HepG2 (cell line): ENCODE results near the gene GNL2.

Experiments used
- ATF4 ChIP-seq, 2 experiments: fragments of 450-650 bp in 1 of 2; sonication (generic) in 1 of 2; formaldehyde crosslinking; IDR thresholded peaks; 2 replicates each; pipeline versions ENCODE4 v1.5.0 to v1.8.0; 2020 to 2022; ENCODE audit warnings: mild to moderate bottlenecking in 1 of 2, missing genetic modification reagents in 1 of 2
- HMGXB4 ChIP-seq, 2 experiments: sonication (generic) in 1 of 2; formaldehyde crosslinking in 1 of 2; IDR thresholded peaks; 2 replicates each; pipeline versions ENCODE4 v1.4.0 to v1.6.1; 2018 to 2020; ENCODE audit warnings: missing genetic modification reagents in 2 of 2, borderline replicate concordance in 1 of 2, low read depth in 1 of 2, mild to moderate bottlenecking in 1 of 2, missing biosample characterization in 1 of 2
- KDM5A ChIP-seq: fragments of 200-600 bp; sonication (generic); IDR thresholded peaks from 2 replicates; pipeline ENCODE4 v1.7.0; 2018; ENCODE audit warnings: antibody characterized with exemption, mild to moderate bottlenecking, low read length, borderline replicate concordance
- MAX ChIP-seq: IDR thresholded peaks from 2 replicates; pipeline ENCODE4 v1.6.1; 2012; ENCODE audit warnings: inconsistent platforms
- PHF21A ChIP-seq: sonication (generic); formaldehyde crosslinking; IDR thresholded peaks from 2 replicates; pipeline ENCODE4 v1.5.0; 2020; ENCODE audit warnings: mild to moderate bottlenecking, missing genetic modification reagents
- POLR2A ChIP-seq, 2 experiments: IDR thresholded peaks; 2 replicates each; pipeline ENCODE4 v1.6.1; 2011; ENCODE audit warnings: low read depth in 2 of 2, low read length in 2 of 2, mild to moderate bottlenecking in 1 of 2, moderate library complexity in 1 of 2; ENCODE audit not compliant: insufficient read depth in 1 of 2
- ZNF12 ChIP-seq: sonication (generic); formaldehyde crosslinking; IDR thresholded peaks from 2 replicates; pipeline ENCODE4 v1.5.0; 2020; ENCODE audit warnings: missing genetic modification reagents
- ZNF20 ChIP-seq: sonication (generic); formaldehyde crosslinking; IDR thresholded peaks from 2 replicates; pipeline ENCODE4 v1.4.0; 2020; ENCODE audit warnings: mild to moderate bottlenecking, moderate library complexity, missing genetic modification reagents

GRCh38 chr1:37631036-37631435 lies 35.3 kb upstream of the GNL2 start:
- TF ChIP-seq ZNF12 (no peak), KDM5A (no peak), POLR2A (IDR thresholded peaks at IDR 0.05; ENCODE audit: insufficient read depth in 1 of 2, low read depth in 2 of 2, low read length in 2 of 2) (no peak), ZNF20 (no peak), PHF21A (CRISPR knock-in tag) (no peak), MAX (no peak), ATF4 (CRISPR knock-in tag; IDR thresholded peaks at IDR 0.05) (no peak), HMGXB4 (CRISPR knock-in tag; IDR thresholded peaks at IDR 0.05; ENCODE audit: borderline replicate concordance in 1 of 2, low read depth in 1 of 2) (no peak)
